ENCODE results near the gene KPTN.

DNA sequence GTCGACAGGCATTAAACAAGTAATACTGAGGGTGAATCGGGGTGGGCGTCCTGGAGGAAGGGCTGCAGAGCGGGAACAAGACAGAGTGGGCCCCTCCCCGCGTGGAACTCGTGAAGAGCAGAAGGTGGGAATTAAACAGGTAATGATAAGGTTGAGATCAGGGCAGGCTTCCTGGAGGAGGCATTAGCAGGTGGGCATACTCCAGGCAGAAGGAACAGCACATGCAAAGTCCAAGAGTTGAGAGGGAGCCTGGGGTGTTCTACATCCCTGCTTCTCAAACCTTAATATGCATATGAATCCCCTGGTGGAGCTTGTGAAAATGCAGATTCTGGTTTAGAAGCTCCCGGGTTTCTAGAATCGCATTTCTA lies 35.7 kb downstream of the KPTN start:
- TF ChIP-seq EZH2 (IDR thresholded peaks at IDR 0.05; ENCODE audit: low read length, unreplicated experiment) (no peak), EZH2phosphoT487 (IDR thresholded peaks at IDR 0.05; ENCODE audit: borderline replicate concordance, low read length) (no peak)

Measured in PC-3 (cell line).